Dedifferentiated amniotic fluid mesenchymal stem cell (primary cell): ENCODE data around the gene TMEM131L.
A peak's percentile ranks its signal among the peaks of the same experiment; 100 is the strongest.
"Not testable (repeated sequence)": the region's sequence is repeated elsewhere in the genome, so short reads cannot be mapped to it uniquely, and the experiment has no call there.

Experiments
- DNase-seq: peaks from one replicate; pipeline ENCODE4 v3.0.0-alpha.2; 2016; ENCODE audit errors: extremely low spot score

TMEM131L gene

GRCh38 chr4:153539422-153539821, 73.3 kb downstream of the TMEM131L start:
- DNase-seq, result no peak

- DNase-seq, result peak; percentile 64
These were observed 75.4 kb downstream of the TMEM131L start for GRCh38 chr4:153541456-153542096.

GRCh38 chr4:153542131-153542530, 76.0 kb downstream of the TMEM131L start:
- DNase-seq, result no peak

GRCh38 chr4:153542834-153543233, 76.7 kb downstream of the TMEM131L start:
- DNase-seq, result no peak

- no peak for DNase-seq
These were observed 77.2 kb downstream of the TMEM131L start for GRCh38 chr4:153543351-153543750.

GRCh38 chr4:153545822-153546221, 79.7 kb downstream of the TMEM131L start:
- no peak for DNase-seq

- no peak for DNase-seq
These were observed 80.1 kb downstream of the TMEM131L start for GRCh38 chr4:153546280-153546679.

GRCh38 chr4:153547520-153547919, 81.4 kb downstream of the TMEM131L start:
- no peak for DNase-seq

GRCh38 chr4:153548907-153549306, 82.7 kb downstream of the TMEM131L start:
- not testable (repeated sequence) for DNase-seq

GRCh38 chr4:153549405-153549804, 83.2 kb downstream of the TMEM131L start:
- DNase-seq, result no peak

GRCh38 chr4:153553155-153553818, 87.1 kb downstream of the TMEM131L start:
- DNase-seq, result no peak

GRCh38 chr4:153553819-153554170, 87.6 kb downstream of the TMEM131L start:
- DNase-seq, result no peak

GRCh38 chr4:153555730-153556434, 89.7 kb downstream of the TMEM131L start:
- peak; percentile 42 for DNase-seq

GRCh38 chr4:153556435-153556815, 90.3 kb downstream of the TMEM131L start:
- no peak for DNase-seq

GRCh38 chr4:153560908-153561307, 94.7 kb downstream of the TMEM131L start:
- DNase-seq, result no peak

- DNase-seq, result peak; percentile 34
These were observed 98.7 kb downstream of the TMEM131L start for GRCh38 chr4:153564630-153565525.

- no peak for DNase-seq
These were observed 100.5 kb downstream of the TMEM131L start for GRCh38 chr4:153566631-153567150.

GRCh38 chr4:153567660-153568059, 101.5 kb downstream of the TMEM131L start:
- not testable (repeated sequence) for DNase-seq

- no peak for DNase-seq
These were observed 104.2 kb downstream of the TMEM131L start for GRCh38 chr4:153570228-153570973.

- DNase-seq, result no peak
These were observed 104.9 kb downstream of the TMEM131L start for GRCh38 chr4:153571006-153571545.

GRCh38 chr4:153572609-153573008, 106.4 kb downstream of the TMEM131L start:
- DNase-seq, result no peak
